Stimulated activated CD4-positive, alpha-beta T cell treated with anti-CD3 and anti-CD28 coated beads, Interleukin-2, amount 100 ng/mL, for 48 hours (primary cell): Measurements from ENCODE around the gene RPS26.
A peak's percentile ranks its signal among the peaks of the same experiment; 100 is the strongest.
"Not testable (repeated sequence)": the region's sequence is repeated elsewhere in the genome, so short reads cannot be mapped to it uniquely, and the experiment has no call there.

Experiments
- DNase-seq, 2 donors: peaks; one replicate each; pipeline ENCODE4 v3.0.0-alpha.2; 2020

Gene RPS26

GRCh38 chr12:56041552-56042429 is at the start of gene RPS26:
Gene RPS26 (plus strand): TSS chr12:56041918. CDS start chr12:56042167, 249 bp downstream.
- peak; percentile 81 to 85 for DNase-seq

- no peak for DNase-seq
These were observed 48.4 kb upstream of the RPS26 start for GRCh38 chr12:55993230-55993853.

- DNase-seq = no peak
These were observed 46.4 kb upstream of the RPS26 start for GRCh38 chr12:55995366-55995765.

- peak; percentile 63 to 69 for DNase-seq
These were observed 45.5 kb upstream of the RPS26 start for GRCh38 chr12:55996201-55996714.

GRCh38 chr12:55996715-55997534 is 44.8 kb upstream of the RPS26 start, which contains the start of gene SUOX:
Gene SUOX (plus strand): TSS chr12:55997276. CDS start chr12:56002222, 4,946 bp downstream.
- DNase-seq = peak in 1 of 2 donors; percentile 26

- DNase-seq = no peak
These were observed 44.2 kb upstream of the RPS26 start for GRCh38 chr12:55997535-55997859.

- DNase-seq = not testable (repeated sequence)
These were observed 42.2 kb upstream of the RPS26 start for GRCh38 chr12:55999522-55999921.

- not testable (repeated sequence) for DNase-seq
These were observed 41.6 kb upstream of the RPS26 start for GRCh38 chr12:55999999-56000540.

GRCh38 chr12:56001487-56002100 is 40.1 kb upstream of the RPS26 start:
- no peak for DNase-seq

- not testable (repeated sequence) for DNase-seq
These were observed 38.3 kb upstream of the RPS26 start for GRCh38 chr12:56003376-56003775.

- DNase-seq = no peak
These were observed 37.5 kb upstream of the RPS26 start for GRCh38 chr12:56004211-56004610.

GRCh38 chr12:56007564-56008559 is 33.9 kb upstream of the RPS26 start:
- peak; percentile 53 to 68 for DNase-seq

- no peak for DNase-seq
These were observed 31.6 kb upstream of the RPS26 start for GRCh38 chr12:56010111-56010570.

- no peak for DNase-seq
These were observed 30.1 kb upstream of the RPS26 start for GRCh38 chr12:56011509-56012090.

- DNase-seq = no peak
These were observed 28.2 kb upstream of the RPS26 start for GRCh38 chr12:56013482-56013881.

- no peak for DNase-seq
These were observed 27.5 kb upstream of the RPS26 start for GRCh38 chr12:56014205-56014604.

- no peak for DNase-seq
These were observed 24.5 kb upstream of the RPS26 start for GRCh38 chr12:56017181-56017580.

- DNase-seq = no peak
These were observed 23.4 kb upstream of the RPS26 start for GRCh38 chr12:56018356-56018755.

- no peak for DNase-seq
These were observed 21.1 kb upstream of the RPS26 start, which contains the start of gene IKZF4 for GRCh38 chr12:56020423-56021184. Gene IKZF4 (plus strand): TSS chr12:56021043. CDS start chr12:56021494, 451 bp downstream.
